ENCODE results near the gene ITGB7.

Gene ITGB7

GRCh38 chr12:53198486-53199110 lies 8.5 kb downstream of the ITGB7 start:
- DNase-seq (ENCODE audit: low spot score) = no peak

- DNase-seq (ENCODE audit: low spot score) = no peak
Measured at GRCh38 chr12:53197011-53197640, 9.9 kb downstream of the ITGB7 start.

- DNase-seq (ENCODE audit: low spot score) = no peak
Measured at GRCh38 chr12:53196486-53196885, 10.6 kb downstream of the ITGB7 start.

DNA sequence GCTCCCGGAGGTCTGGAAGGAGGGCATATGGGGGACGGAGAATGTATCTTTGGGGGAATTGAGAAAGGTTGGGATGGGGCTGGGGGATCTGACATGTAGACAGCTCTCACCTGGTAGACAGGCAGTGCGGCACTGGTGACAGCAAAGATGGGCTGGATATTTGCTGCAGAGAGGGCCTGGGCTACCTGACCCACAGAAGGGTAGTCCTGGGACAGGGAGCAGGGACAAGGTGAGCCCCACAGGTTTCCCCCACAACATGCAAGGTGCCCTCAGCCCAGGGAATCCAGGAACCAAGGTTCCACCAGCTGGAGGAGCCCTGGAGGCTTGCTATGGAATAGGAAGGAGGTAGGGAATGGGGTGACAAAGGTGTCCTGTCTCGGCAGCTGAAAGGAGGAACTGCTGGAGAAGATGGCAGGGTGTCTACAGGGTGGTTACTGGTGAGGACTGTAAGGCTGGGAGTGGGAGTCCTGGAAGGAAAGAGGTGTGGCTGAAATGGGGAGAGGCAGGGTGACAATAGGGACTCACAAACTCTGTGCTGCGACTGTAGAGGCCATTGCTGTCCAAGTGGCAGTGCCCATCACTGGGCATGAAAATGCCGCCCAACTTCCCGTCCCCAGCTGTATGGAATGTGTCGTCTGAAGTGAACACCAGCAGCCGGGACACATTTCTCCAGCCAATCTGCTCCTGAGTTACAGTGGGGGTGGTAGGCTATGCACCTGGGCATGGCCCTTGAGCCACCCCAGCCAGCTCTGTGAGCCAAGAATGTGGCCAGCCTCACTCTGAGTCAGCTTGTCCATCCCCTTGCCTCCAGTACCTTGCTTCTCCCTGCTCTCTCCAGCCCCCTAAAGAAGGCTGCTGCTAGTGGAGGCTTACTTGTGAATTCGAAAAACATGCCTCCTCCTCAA lies 11.3 kb downstream of the ITGB7 start:
- no peak for DNase-seq (ENCODE audit: low spot score)

- no peak for DNase-seq (ENCODE audit: low spot score)
Measured at GRCh38 chr12:53194973-53195372, 12.1 kb downstream of the ITGB7 start.

- no peak for DNase-seq (ENCODE audit: low spot score)
Measured at GRCh38 chr12:53193985-53194716, 12.9 kb downstream of the ITGB7 start.

GRCh38 chr12:53193040-53193439 lies 14.0 kb downstream of the ITGB7 start:
- DNase-seq (ENCODE audit: low spot score) = no peak

- no peak for DNase-seq (ENCODE audit: low spot score)
Measured at GRCh38 chr12:53192531-53193021, 14.5 kb downstream of the ITGB7 start.

- DNase-seq (ENCODE audit: low spot score) = no peak
Measured at GRCh38 chr12:53191885-53192530, 15.0 kb downstream of the ITGB7 start.

GRCh38 chr12:53191096-53191884 lies 15.8 kb downstream of the ITGB7 start:
- DNase-seq (ENCODE audit: low spot score) = no peak

GRCh38 chr12:53190108-53190729 lies 16.8 kb downstream of the ITGB7 start:
- DNase-seq (ENCODE audit: low spot score) = no peak

GRCh38 chr12:53187145-53187899 lies 19.7 kb downstream of the ITGB7 start:
- no peak for DNase-seq (ENCODE audit: low spot score)

DNA sequence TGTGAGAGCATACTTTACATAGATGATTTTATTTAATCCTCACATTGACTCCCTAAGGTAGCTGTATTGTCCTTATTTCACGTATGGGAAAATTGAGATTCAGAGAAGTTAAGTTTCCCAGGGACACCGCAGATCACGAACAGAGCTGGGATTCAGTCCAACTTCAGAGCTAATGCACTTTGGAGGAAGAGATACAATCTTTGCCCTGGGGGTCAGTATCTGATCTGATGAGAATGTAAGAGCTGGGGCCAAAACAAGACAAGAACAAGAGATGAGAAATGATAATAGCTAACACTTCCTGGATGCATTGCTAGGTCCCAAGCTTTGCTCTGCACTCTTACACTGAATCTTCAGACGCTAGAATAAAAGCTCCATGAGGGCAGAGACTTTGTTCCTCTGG lies 20.3 kb downstream of the ITGB7 start:
- DNase-seq (ENCODE audit: low spot score) = no peak

- no peak for DNase-seq (ENCODE audit: low spot score)
Measured at GRCh38 chr12:53185582-53186153, 21.4 kb downstream of the ITGB7 start.

DNA sequence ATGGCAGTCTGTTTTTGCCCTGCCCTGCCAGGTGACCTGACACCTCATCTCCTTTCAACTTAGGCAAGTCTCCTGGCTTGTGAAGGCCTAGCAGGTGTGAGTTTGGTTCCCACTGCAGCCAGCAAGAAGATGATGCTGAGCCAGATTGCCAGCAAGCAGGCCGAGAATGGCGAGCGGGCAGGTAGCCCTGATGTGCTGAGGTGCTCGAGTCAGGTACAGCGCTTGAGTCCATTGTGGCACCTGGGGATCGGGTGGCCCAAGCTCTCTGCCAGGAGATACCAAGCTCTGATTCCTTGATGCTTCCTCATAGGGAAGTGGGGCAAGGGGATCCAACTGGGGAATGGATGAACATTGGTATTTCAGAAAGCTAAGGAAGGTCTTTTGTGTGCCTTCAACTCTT lies 22.2 kb downstream of the ITGB7 start:
- no peak for DNase-seq (ENCODE audit: low spot score)

DNA sequence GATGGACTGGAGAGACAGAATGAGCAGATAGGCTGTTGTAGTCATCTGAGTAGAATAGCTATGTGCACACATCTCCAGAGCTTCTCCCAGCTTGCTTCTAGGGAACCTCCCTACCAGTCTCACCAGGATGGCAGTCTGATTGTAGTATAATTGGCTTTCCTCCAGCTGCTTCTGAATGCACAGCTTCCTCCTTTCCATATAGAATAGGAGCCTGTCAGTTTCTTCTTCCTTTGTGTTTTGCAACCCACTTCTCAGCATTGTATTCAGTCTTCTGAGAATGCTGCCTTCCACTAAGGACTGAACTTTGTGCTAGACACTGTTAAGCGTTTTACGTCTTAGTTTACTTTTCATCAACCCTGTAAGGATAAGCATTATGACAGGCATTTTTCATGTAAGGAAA lies 24.1 kb downstream of the ITGB7 start:
- DNase-seq (ENCODE audit: low spot score) = no peak

DNA sequence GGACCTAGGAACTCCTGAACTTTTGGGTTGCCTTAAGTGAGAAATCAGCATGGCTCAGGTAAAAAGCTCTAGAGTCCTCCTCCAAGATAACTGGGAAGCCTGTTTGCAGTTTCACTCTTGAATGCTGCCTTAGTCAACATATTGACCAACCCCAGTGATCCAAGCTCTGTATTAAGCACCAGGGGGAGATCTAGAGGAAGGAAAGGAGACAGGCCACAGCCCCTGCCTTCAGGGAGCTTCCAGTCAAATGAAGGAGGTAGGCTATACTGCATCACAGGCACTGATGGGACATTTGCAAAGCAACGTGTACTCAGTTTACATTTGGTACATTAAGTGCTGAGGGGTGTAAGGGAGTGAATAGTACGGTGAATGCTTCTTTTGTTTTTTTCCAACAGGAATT lies 25.1 kb downstream of the ITGB7 start:
- peak; percentile 30 for DNase-seq (ENCODE audit: low spot score)

- DNase-seq (ENCODE audit: low spot score) = no peak
Measured at GRCh38 chr12:53180931-53181645, 26.0 kb downstream of the ITGB7 start.

Measured in left forelimb (tissue), 1 donor.